ENCODE data around the gene CTBP1. TPM values are rescaled to one million over a fixed set of nuclear protein-coding genes. Genes with fewer than 3 reads are reported as not detected.

CTBP1 gene
- polyA plus RNA-seq (2012; ENCODE audit: low read depth, missing spikeins): 97.8 TPM

DNA sequence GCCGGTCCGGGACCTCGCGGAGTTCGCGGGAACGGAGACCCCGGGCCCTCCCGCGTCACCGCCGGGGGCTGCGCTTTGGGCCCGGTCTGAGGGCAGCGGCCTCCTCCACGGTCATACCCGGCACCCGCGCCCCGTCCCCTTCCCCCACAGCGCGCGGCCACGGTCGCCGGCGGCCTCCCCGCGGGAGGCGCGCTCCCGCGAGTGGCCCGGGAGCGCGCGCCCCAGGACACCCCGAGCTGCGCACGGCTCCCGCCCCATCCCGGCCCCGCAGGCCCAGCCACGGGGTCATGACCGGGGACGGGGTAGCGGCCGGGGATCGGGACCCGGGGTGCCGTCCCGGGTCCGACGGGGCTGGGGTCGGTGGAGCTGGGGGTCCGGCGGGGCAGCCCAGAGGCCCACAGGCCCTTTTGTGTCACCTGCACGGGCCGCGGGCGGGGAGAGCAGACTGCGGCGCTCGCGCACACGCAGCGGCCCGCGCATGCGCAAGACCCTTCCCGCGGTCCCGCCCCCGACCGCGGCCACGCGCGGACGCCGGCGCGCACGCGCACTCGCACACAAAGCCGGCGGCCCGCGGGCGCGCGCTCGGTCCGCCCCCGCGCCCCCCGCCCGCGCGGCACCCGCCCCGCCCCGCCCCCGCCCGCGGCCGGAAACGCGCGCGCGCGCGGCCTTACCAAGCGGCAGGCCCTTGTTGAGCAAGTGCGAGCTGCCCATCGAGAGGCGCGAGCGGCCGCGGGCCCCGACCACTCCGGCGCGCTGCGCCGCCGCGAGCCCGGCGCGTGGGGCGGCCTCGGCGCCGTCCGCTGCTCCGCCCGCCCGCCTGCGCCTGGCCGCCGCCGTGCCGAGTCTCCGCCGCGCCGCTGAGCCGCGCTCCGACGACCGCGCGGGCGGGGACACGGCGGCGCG lies at the start of gene CTBP1:
TSS of gene CTBP1 (minus strand) at position 886 of the 903 bp plus-strand sequence. CDS start 7,799 bp downstream, outside the sequence.
- DNase-seq (ENCODE audit: insufficient read length, low spot score): peak; percentile 96
- FAIRE-seq: peak; percentile 100
- peak; percentile 56; the same call in 1 of the 2 replicates for TF ChIP-seq POLR2AphosphoS5 (IDR thresholded peaks at IDR 0.05; ENCODE audit: low read depth, low read length)
- TF ChIP-seq POLR2A (IDR thresholded peaks at IDR 0.05; ENCODE audit: low read depth, low read length): peak; percentile 46; the same call in 1 of the 2 replicates
- no peak for TF ChIP-seq POU2F2 (IDR thresholded peaks at IDR 0.05; ENCODE audit: low read depth, low read length)
- TF ChIP-seq PAX5 (IDR thresholded peaks at IDR 0.05; ENCODE audit: insufficient read depth, low read length, severe bottlenecking): peak; percentile 1
- TF ChIP-seq SPI1 (IDR thresholded peaks at IDR 0.05; ENCODE audit: low read depth, low read length): no peak
- no peak for TF ChIP-seq TAF1 (IDR thresholded peaks at IDR 0.05; ENCODE audit: low read depth, low read length)

DNA sequence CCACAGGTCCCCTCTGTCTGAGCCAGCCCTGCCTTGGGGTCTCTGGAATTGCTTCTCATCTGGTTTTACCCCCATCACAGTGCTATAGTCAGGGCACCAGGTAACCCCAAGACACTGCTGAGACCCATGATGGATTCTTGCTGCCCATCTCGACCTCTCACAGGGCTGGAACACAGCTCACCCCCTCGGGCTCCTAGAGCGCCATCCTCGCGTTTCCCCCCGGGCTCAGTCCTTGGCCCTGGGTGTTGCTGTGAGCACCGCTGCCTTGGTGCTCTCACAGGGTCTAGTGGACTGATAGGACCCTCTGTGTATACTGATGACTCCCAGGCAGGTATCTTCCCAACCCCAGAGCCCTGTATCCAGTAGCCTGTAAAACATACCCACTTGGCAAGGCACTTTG lies 49.5 kb upstream of the CTBP1 start:
- no peak for FAIRE-seq
- no peak for DNase-seq (ENCODE audit: insufficient read length, low spot score)
- no peak for TF ChIP-seq POLR2A (IDR thresholded peaks at IDR 0.05; ENCODE audit: low read depth, low read length)

DNA sequence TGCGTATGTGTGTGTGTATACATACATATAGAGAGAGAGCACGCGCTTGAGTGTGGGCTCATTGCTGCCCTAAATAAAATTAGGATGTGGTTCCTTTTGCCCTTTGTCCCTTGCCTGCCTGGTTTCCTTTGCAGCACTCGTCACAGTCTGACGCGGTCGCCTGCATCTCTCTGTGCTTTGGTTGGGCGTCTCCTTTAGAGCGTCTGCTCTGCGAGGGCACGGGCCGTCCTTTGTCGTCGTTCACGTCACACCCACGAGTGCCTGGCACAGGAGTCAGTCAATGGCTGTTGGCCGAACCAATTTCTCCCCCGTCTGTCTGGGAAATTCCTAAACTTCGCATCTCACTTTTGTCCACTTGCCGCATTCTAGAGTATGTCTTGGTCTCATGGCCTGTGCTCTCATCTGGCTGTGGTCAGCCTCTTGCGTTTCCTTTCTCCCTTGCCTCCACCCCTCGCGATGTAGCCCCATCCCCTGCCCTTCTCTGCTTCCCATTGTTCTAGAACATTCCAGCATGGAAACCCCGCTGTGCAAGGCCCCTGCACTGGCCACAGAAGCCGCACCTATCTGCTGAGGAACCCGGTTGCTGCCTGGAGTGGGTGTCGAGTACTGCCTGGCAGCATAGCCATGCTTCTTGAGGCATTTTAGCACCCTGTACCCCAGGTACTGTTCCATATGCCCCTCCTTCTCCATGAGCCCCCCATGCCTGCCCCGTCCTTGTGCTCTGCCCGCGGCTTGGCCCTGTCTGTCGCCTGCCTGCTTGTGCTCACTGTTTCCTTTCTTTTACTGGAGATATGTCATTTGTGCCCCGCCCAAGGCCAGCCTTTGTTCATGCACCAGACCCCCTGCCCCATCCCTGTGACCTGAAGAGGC lies 48.8 kb upstream of the CTBP1 start:
- TF ChIP-seq TAF1 (IDR thresholded peaks at IDR 0.05; ENCODE audit: low read depth, low read length): no peak
- no peak for TF ChIP-seq SPI1 (IDR thresholded peaks at IDR 0.05; ENCODE audit: low read depth, low read length)
- no peak for TF ChIP-seq POU2F2 (IDR thresholded peaks at IDR 0.05; ENCODE audit: low read depth, low read length)
- TF ChIP-seq POLR2AphosphoS5 (IDR thresholded peaks at IDR 0.05; ENCODE audit: low read depth, low read length): no peak
- TF ChIP-seq POLR2A (IDR thresholded peaks at IDR 0.05; ENCODE audit: low read depth, low read length): no peak
- no peak for TF ChIP-seq PAX5 (IDR thresholded peaks at IDR 0.05; ENCODE audit: insufficient read depth, low read length, severe bottlenecking)
- DNase-seq (ENCODE audit: insufficient read length, low spot score) (no peak), FAIRE-seq (no peak)

DNA sequence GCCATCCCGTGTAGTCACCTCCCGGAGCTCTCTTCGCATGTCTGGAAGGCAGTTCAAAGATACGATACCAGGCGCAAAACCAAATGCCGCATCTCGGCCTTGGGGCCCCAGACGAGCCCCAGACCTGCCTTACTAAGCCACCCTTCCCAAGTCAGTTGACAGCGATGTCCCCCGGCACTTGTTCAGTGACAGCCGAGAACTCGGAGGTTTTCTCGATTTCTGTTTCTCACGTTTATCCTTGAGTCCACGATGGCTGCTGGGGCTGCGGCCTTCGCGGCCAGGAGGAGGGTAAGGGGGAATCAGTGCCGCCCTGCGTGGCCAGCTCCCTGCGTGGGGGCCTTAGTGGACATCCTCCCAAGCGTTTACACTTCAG lies 48.1 kb upstream of the CTBP1 start:
- no peak for DNase-seq (ENCODE audit: insufficient read length, low spot score)
- FAIRE-seq: no peak
- TF ChIP-seq TAF1 (IDR thresholded peaks at IDR 0.05; ENCODE audit: low read depth, low read length) (no peak), POLR2AphosphoS5 (IDR thresholded peaks at IDR 0.05; ENCODE audit: low read depth, low read length) (no peak), SPI1 (IDR thresholded peaks at IDR 0.05; ENCODE audit: low read depth, low read length) (no peak), POU2F2 (IDR thresholded peaks at IDR 0.05; ENCODE audit: low read depth, low read length) (no peak), POLR2A (IDR thresholded peaks at IDR 0.05; ENCODE audit: low read depth, low read length) (no peak), PAX5 (IDR thresholded peaks at IDR 0.05; ENCODE audit: insufficient read depth, low read length, severe bottlenecking) (no peak)

DNA sequence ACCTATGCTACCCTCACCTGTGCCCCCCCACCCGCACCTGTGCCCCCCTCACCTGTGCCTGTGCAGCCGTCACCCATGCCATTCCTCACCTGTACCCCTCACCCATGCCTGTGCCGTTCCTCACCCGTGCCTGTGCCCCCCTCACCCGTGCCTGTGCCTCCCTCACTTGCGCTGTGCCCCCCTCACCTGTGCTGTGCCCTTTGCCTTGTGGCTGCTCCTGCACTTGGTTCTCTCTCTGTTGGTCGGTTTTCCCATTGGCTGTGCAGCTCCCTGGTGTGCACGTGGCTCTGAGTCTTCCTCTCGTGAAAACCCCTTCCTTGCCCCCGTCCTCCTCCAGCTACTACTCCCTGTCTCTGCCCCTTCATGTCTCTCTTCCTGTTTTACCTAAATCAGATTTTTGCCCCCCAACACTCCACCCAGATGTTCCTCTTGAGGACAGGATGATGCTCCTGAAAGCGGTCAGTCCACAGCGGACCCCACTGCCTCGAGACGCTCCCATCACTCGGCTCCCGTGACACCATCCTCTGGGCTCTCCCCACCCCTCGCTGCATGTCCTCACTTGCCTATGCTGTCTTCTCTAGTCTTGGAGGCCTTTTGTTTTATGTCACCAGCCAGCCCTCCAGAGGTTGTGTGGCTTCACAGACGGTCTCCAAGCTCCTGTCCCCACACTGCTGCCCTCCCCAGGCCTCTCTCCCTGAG lies 47.5 kb upstream of the CTBP1 start:
- no peak for DNase-seq (ENCODE audit: insufficient read length, low spot score)
- FAIRE-seq: no peak
- no peak for TF ChIP-seq POLR2AphosphoS5 (IDR thresholded peaks at IDR 0.05; ENCODE audit: low read depth, low read length)
- TF ChIP-seq PAX5 (IDR thresholded peaks at IDR 0.05; ENCODE audit: insufficient read depth, low read length, severe bottlenecking): no peak
- no peak for TF ChIP-seq SPI1 (IDR thresholded peaks at IDR 0.05; ENCODE audit: low read depth, low read length)
- TF ChIP-seq POLR2A (IDR thresholded peaks at IDR 0.05; ENCODE audit: low read depth, low read length): no peak
- TF ChIP-seq TAF1 (IDR thresholded peaks at IDR 0.05; ENCODE audit: low read depth, low read length): no peak
- TF ChIP-seq POU2F2 (IDR thresholded peaks at IDR 0.05; ENCODE audit: low read depth, low read length): no peak

DNA sequence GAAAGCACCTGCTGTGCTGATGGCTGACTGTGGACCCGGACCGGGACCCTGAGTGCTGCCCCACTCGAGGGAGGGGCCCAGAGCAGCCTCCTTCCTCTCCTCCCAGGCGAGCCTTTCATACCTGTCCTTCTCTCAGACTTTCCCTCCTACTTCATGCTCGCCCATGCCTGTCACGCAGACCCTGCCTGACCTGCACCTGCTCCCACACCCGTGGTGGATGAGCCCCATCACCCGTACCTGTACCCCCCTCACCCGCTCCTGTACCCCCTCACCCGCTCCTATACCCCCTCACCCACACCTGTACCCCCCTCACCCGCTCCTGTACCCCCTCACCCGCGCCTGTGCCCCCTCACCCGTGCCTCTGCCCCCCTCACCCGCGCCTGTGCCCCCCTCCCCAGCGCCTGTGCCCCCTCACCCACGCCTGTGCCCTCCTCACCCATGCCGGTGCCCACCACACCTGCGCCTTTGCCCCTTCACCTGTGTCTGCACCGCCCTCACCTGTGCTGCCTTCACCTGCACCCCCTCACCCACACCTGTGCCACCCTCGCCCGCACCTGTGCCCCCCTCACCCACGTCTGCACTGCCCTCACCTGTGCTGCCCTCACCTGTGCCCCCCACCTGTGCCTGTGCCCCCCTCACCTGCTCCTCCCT lies 46.6 kb upstream of the CTBP1 start:
- no peak for DNase-seq (ENCODE audit: insufficient read length, low spot score)
- TF ChIP-seq POLR2AphosphoS5 (IDR thresholded peaks at IDR 0.05; ENCODE audit: low read depth, low read length) (no peak), SPI1 (IDR thresholded peaks at IDR 0.05; ENCODE audit: low read depth, low read length) (no peak)
- FAIRE-seq: no peak

DNA sequence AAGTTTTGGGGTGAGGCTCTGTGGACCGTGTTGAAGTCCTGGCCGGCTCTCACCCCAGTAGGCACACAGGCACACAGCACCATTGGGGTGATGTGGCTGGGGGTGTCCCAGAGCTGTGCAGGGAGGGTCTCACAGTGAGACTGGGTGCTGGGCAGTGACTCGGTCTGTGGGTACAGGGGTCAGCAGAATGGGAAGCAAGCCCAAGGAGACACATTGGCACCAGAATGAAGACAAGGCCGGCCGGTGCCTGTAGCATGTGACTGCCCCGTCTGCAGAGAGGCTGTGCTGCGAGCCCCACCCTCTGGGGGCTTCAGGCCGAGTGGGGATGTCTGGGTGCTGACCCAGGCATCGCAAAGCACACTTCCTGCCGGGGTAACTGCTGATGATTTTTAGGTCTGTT lies 46.0 kb upstream of the CTBP1 start:
- DNase-seq (ENCODE audit: insufficient read length, low spot score): no peak
- TF ChIP-seq SPI1 (IDR thresholded peaks at IDR 0.05; ENCODE audit: low read depth, low read length): no peak
- no peak for TF ChIP-seq POLR2AphosphoS5 (IDR thresholded peaks at IDR 0.05; ENCODE audit: low read depth, low read length)
- TF ChIP-seq TAF1 (IDR thresholded peaks at IDR 0.05; ENCODE audit: low read depth, low read length): no peak
- TF ChIP-seq POU2F2 (IDR thresholded peaks at IDR 0.05; ENCODE audit: low read depth, low read length): no peak
- no peak for TF ChIP-seq POLR2A (IDR thresholded peaks at IDR 0.05; ENCODE audit: low read depth, low read length)
- no peak for TF ChIP-seq PAX5 (IDR thresholded peaks at IDR 0.05; ENCODE audit: insufficient read depth, low read length, severe bottlenecking)
- no peak for FAIRE-seq

DNA sequence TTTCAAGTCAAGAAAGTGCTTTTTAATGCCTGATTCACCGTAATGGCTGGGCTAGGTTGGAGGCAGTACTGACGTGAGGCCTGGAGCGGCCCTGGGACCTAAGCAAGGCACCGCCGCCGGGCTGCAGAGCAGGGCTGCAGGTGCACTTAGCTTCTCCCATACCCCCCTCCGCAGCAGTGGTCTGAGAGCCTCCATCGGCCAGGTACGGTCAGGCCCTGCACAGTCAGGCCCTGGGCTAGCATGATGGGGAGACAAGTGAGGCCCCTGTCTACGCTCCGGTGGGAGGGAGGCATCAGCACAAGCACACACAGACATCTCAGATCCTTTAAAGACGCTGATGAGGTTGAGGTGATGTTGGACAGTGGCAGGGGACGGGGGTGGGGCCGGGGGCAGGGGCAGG lies 45.5 kb upstream of the CTBP1 start:
- FAIRE-seq (no peak), DNase-seq (ENCODE audit: insufficient read length, low spot score) (no peak)
- no peak for TF ChIP-seq POU2F2 (IDR thresholded peaks at IDR 0.05; ENCODE audit: low read depth, low read length)

DNA sequence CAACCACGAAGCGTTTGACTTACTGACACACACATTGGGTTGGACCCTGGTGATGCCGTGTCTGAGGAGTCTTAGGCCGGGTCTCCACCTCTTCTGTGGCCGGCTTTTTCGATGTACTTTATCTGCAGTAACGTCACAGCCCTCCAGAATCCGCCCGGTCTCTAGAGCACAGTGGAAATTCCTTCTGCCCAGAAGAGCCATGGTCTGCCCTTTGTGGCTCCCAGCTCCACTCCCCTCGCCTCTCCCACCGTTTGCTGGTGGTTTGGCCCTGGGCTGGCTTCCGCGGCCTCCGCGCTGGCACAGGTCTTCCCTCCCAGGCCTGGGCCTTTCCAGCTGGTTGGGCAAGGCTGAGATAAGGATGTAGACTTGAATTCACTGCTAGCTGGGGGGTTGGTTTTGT lies 45.1 kb upstream of the CTBP1 start:
- TF ChIP-seq PAX5 (IDR thresholded peaks at IDR 0.05; ENCODE audit: insufficient read depth, low read length, severe bottlenecking): no peak
- TF ChIP-seq POU2F2 (IDR thresholded peaks at IDR 0.05; ENCODE audit: low read depth, low read length): no peak
- TF ChIP-seq SPI1 (IDR thresholded peaks at IDR 0.05; ENCODE audit: low read depth, low read length): no peak
- TF ChIP-seq POLR2A (IDR thresholded peaks at IDR 0.05; ENCODE audit: low read depth, low read length): no peak
- TF ChIP-seq POLR2AphosphoS5 (IDR thresholded peaks at IDR 0.05; ENCODE audit: low read depth, low read length): no peak
- TF ChIP-seq TAF1 (IDR thresholded peaks at IDR 0.05; ENCODE audit: low read depth, low read length): no peak
- DNase-seq (ENCODE audit: insufficient read length, low spot score): no peak
- FAIRE-seq: no peak

All from GM12891 (cell line).